Neural cell (in vitro differentiated cells): Measurements from ENCODE around the gene MYL7. TPM values are rescaled to one million over a fixed set of nuclear protein-coding genes. Genes with fewer than 3 reads are reported as not detected.

Experiments
- H2AFZ ChIP-seq: fragments of 200-600, 300-800 bp; sonication (generic), shearing (Covaris generic); 2 replicates; pipeline ENCODE4 v1.6.0; 2014; ENCODE audit warnings: low read depth, mild to moderate bottlenecking, antibody characterized with exemption, low read length, moderate library complexity
- H3F3A ChIP-seq: fragments of 200-600 bp; shearing (Covaris generic); 2 replicates; pipeline ENCODE4 v1.6.1; 2016; ENCODE audit warnings: mild to moderate bottlenecking, moderate library complexity, mixed read lengths, antibody characterized with exemption, low read length; ENCODE audit not compliant: insufficient read depth, poor library complexity, severe bottlenecking
- H3K27ac ChIP-seq: fragments of 200-600, 300-800 bp; sonication (generic), shearing (Covaris generic); 2 replicates; pipeline ENCODE4 v1.5.1; 2014; ENCODE audit warnings: mild to moderate bottlenecking, low read length, moderate library complexity
- H3K27me3 ChIP-seq: fragments of 300-800, 200-600 bp; sonication (generic), shearing (Covaris generic); 2 replicates; pipeline ENCODE4 v1.6.0; 2014; ENCODE audit warnings: mild to moderate bottlenecking, low read depth, low read length, moderate library complexity; ENCODE audit not compliant: insufficient read depth
- H3K36me3 ChIP-seq: fragments of 300-800, 200-600 bp; sonication (generic), shearing (Covaris generic); 2 replicates; pipeline ENCODE4 v1.5.1; 2014; ENCODE audit warnings: mild to moderate bottlenecking, antibody characterized with exemption, low read length, moderate library complexity; ENCODE audit not compliant: insufficient read depth
- H3K4me2 ChIP-seq: fragments of 300-800, 200-600 bp; sonication (generic), shearing (Covaris generic); 2 replicates; pipeline ENCODE4 v1.6.0; 2014; ENCODE audit warnings: mild to moderate bottlenecking, low read length
- H3K4me3 ChIP-seq: fragments of 300-800, 200-600 bp; sonication (generic), shearing (Covaris generic); 2 replicates; pipeline ENCODE4 v1.5.1; 2014; ENCODE audit warnings: mild to moderate bottlenecking, low read length, moderate library complexity
- H3K79me2 ChIP-seq: fragments of 200-600 bp; shearing (Covaris generic); replicated peaks from 2 replicates; pipeline ENCODE4 v1.6.0; 2014; ENCODE audit warnings: mild to moderate bottlenecking, low read length, moderate library complexity; ENCODE audit not compliant: insufficient read depth
- H3K9ac ChIP-seq: fragments of 300-800, 200-600 bp; sonication (generic), shearing (Covaris generic); 2 replicates; pipeline ENCODE4 v1.6.1; 2016; ENCODE audit warnings: mild to moderate bottlenecking, low read length, mixed read lengths
- H3K9me2 ChIP-seq: fragments of 200-600 bp; shearing (Covaris generic); 2 replicates; pipeline ENCODE4 v1.6.1; 2016; ENCODE audit warnings: mild to moderate bottlenecking, low read length, mixed read lengths; ENCODE audit not compliant: insufficient read depth
- H3K9me3 ChIP-seq: fragments of 200-600, 300-800 bp; sonication (generic), shearing (Covaris generic); 2 replicates; pipeline ENCODE4 v1.6.1; 2016; ENCODE audit warnings: mild to moderate bottlenecking, mixed run types, low read length, moderate library complexity, mixed read lengths
- H4K20me1 ChIP-seq: fragments of 200-600 bp; shearing (Covaris generic); 2 replicates; pipeline ENCODE4 v1.6.1; 2016; ENCODE audit warnings: mild to moderate bottlenecking, mixed run types; ENCODE audit not compliant: insufficient read depth
- EP300 ChIP-seq: fragments of 450-650 bp; conservative IDR thresholded peaks from 2 replicates; pipeline ENCODE4 v1.6.1; 2014; ENCODE audit warnings: antibody characterized with exemption, mild to moderate bottlenecking, moderate library complexity; ENCODE audit not compliant: poor library complexity, severe bottlenecking
- EZH2 ChIP-seq: fragments of 200-600, 300-800 bp; shearing (Covaris generic), sonication (generic); IDR thresholded peaks from 2 replicates; pipeline ENCODE4 v1.6.1; 2014; ENCODE audit warnings: antibody characterized with exemption, low read length, borderline replicate concordance, mild to moderate bottlenecking; ENCODE audit not compliant: insufficient read depth, poor library complexity, severe bottlenecking
- MXI1 ChIP-seq: fragments of 450-650 bp; conservative IDR thresholded peaks from 2 replicates; pipeline ENCODE4 v1.6.1; 2014; ENCODE audit warnings: antibody characterized with exemption, mild to moderate bottlenecking; ENCODE audit not compliant: poor library complexity, severe bottlenecking
- POLR2AphosphoS5 ChIP-seq: IDR thresholded peaks from 2 replicates; pipeline ENCODE4 v1.6.1; 2012
- RAD21 ChIP-seq: fragments of 450-650 bp; conservative IDR thresholded peaks from 2 replicates; pipeline ENCODE4 v1.6.1; 2014; ENCODE audit warnings: antibody characterized with exemption, mild to moderate bottlenecking, moderate library complexity
- SMC3 ChIP-seq: fragments of 450-650 bp; conservative IDR thresholded peaks from 2 replicates; pipeline ENCODE4 v1.6.1; 2014; ENCODE audit warnings: antibody characterized with exemption, mild to moderate bottlenecking, moderate library complexity; ENCODE audit not compliant: poor library complexity
- TAF1 ChIP-seq: IDR thresholded peaks from 2 replicates; pipeline ENCODE4 v1.6.1; 2012; ENCODE audit warnings: low read depth
- polyA plus RNA-seq: library from polyadenylated mRNA; depleted of rRNA; stranded (reverse); fragments of >200 nt; gene quantifications from 2 replicates; pipeline ENCODE4 v1.2.3, GENCODE V29; 2014
- TF ChIP-seq, protein P1 (sequence below): fragments of 450-650 bp; IDR thresholded peaks from 2 replicates; pipeline ENCODE4 v1.5.1; 2014; ENCODE audit warnings: antibody characterized with exemption, mild to moderate bottlenecking, moderate library complexity; ENCODE audit not compliant: poor library complexity, severe bottlenecking
- TF ChIP-seq, protein P2 (sequence below): IDR thresholded peaks from 2 replicates; pipeline ENCODE4 v1.6.1; 2012; ENCODE audit warnings: borderline replicate concordance

MYL7 gene
- polyA plus RNA-seq, 1 donor from 2014 or later = 0.76 TPM

DNA sequence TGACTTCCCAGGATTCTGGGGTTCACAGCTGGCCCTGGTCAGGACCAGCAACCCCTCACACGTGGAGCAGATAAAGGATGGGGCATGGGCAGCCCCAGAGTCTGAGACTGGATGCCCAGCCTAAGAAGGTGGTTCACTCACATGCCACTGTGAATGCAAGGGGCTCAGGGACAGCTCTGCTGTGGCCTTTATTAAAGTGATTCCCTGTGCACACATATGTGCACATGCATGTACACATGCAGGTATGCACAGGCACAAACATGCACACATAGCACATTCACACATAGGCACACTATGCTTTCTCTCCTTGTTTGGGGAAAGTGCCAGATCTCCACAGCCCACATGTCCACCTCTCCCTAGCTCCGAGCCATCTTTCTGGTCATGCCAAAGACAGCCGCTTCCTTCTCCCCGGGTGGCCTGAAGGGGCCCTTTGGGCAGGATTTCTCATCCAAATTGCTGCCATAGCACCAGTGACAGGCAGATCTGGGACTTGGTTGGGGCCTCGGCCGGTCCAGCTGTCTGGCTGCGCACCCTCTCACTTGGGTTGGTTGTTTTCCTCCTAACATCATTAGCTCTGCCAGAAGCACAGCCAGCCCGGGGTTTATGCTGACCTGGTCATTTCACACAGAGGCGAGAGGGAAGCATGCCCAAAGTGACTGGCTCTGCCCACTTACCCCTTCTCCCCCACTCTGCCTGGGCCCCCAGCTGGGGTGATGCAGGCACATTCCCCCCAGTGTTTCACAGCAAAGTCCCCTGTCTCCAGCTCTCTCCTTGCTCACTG is 46.7 kb upstream of the MYL7 start:
- TF ChIP-seq EZH2 = no peak
- TF ChIP-seq EP300 = no peak
- TF ChIP-seq RAD21 = no peak
- TF ChIP-seq POLR2AphosphoS5 = no peak
- TF ChIP-seq, protein P1, sequence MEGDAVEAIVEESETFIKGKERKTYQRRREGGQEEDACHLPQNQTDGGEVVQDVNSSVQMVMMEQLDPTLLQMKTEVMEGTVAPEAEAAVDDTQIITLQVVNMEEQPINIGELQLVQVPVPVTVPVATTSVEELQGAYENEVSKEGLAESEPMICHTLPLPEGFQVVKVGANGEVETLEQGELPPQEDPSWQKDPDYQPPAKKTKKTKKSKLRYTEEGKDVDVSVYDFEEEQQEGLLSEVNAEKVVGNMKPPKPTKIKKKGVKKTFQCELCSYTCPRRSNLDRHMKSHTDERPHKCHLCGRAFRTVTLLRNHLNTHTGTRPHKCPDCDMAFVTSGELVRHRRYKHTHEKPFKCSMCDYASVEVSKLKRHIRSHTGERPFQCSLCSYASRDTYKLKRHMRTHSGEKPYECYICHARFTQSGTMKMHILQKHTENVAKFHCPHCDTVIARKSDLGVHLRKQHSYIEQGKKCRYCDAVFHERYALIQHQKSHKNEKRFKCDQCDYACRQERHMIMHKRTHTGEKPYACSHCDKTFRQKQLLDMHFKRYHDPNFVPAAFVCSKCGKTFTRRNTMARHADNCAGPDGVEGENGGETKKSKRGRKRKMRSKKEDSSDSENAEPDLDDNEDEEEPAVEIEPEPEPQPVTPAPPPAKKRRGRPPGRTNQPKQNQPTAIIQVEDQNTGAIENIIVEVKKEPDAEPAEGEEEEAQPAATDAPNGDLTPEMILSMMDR = no peak
- TF ChIP-seq SMC3 = no peak
- TF ChIP-seq, protein P2, sequence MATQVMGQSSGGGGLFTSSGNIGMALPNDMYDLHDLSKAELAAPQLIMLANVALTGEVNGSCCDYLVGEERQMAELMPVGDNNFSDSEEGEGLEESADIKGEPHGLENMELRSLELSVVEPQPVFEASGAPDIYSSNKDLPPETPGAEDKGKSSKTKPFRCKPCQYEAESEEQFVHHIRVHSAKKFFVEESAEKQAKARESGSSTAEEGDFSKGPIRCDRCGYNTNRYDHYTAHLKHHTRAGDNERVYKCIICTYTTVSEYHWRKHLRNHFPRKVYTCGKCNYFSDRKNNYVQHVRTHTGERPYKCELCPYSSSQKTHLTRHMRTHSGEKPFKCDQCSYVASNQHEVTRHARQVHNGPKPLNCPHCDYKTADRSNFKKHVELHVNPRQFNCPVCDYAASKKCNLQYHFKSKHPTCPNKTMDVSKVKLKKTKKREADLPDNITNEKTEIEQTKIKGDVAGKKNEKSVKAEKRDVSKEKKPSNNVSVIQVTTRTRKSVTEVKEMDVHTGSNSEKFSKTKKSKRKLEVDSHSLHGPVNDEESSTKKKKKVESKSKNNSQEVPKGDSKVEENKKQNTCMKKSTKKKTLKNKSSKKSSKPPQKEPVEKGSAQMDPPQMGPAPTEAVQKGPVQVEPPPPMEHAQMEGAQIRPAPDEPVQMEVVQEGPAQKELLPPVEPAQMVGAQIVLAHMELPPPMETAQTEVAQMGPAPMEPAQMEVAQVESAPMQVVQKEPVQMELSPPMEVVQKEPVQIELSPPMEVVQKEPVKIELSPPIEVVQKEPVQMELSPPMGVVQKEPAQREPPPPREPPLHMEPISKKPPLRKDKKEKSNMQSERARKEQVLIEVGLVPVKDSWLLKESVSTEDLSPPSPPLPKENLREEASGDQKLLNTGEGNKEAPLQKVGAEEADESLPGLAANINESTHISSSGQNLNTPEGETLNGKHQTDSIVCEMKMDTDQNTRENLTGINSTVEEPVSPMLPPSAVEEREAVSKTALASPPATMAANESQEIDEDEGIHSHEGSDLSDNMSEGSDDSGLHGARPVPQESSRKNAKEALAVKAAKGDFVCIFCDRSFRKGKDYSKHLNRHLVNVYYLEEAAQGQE = no peak
- TF ChIP-seq MXI1 = no peak
- no peak for TF ChIP-seq TAF1
- H3K79me2 ChIP-seq = no peaks in the 10 kb centered on the region
- H3K9ac ChIP-seq = no peak overlapping the region
- H3F3A ChIP-seq = no peaks in the 10 kb centered on the region
- no peaks in the 10 kb centered on the region for H3K27me3 ChIP-seq
- H3K4me3 ChIP-seq = peak overlapping the region; percentile 50
- H3K9me2 ChIP-seq = no peaks in the 10 kb centered on the region
- H3K4me2 ChIP-seq = no peak overlapping the region
- H3K27ac ChIP-seq = peak overlapping the region; percentile 81
- no peaks in the 10 kb centered on the region for H3K9me3 ChIP-seq
- no peak overlapping the region for H2AFZ ChIP-seq
- H3K36me3 ChIP-seq = no peaks in the 10 kb centered on the region
- no peaks in the 10 kb centered on the region for H4K20me1 ChIP-seq

DNA sequence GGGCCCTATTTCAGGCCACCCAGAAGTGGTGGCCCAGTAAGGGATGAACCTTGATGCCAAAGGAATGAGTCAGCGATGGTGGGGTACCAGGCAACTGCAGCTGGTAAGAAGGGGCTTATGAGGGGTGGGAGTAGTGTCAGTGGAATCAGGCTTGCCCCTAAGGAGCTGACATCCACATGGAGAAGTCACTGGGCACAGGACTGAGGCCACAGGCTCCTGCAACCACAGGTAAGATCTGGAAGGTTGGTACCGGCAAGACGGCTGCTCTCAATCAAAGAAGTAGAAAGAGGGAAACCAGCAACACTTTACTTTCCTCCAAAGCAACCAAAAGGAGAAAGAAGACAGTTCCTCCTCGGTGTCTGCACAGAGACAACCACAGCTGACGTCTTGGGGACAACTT is 45.6 kb upstream of the MYL7 start:
- H3K9me3 ChIP-seq = no peaks in the 10 kb centered on the region
- no peak overlapping the region for H3K9ac ChIP-seq
- H3K9me2 ChIP-seq = no peaks in the 10 kb centered on the region
- no peaks in the 10 kb centered on the region for H4K20me1 ChIP-seq
- H3K4me2 ChIP-seq = no peak overlapping the region
- H3K27ac ChIP-seq = no peak overlapping the region
- no peaks in the 10 kb centered on the region for H3F3A ChIP-seq
- H3K27me3 ChIP-seq = no peaks in the 10 kb centered on the region
- H3K79me2 ChIP-seq = no peaks in the 10 kb centered on the region
- H3K4me3 ChIP-seq = peak overlapping the region; percentile 50
- no peak for TF ChIP-seq SMC3
- no peak for TF ChIP-seq EP300
- TF ChIP-seq TAF1 = no peak
- no peak for TF ChIP-seq EZH2
- H2AFZ ChIP-seq = no peak overlapping the region
- H3K36me3 ChIP-seq = no peaks in the 10 kb centered on the region
